CD1c-positive myeloid dendritic cell (primary cell): ENCODE measurements around the gene CHST11.
A peak's percentile ranks its signal among the peaks of the same experiment; 100 is the strongest.
"Not testable (repeated sequence)": the region's sequence is repeated elsewhere in the genome, so short reads cannot be mapped to it uniquely, and the experiment has no call there.

Experiments
- DNase-seq: peaks from one replicate; pipeline ENCODE4 v3.0.0-alpha.2; 2016; ENCODE audit errors: extremely low spot score

Gene CHST11

DNA sequence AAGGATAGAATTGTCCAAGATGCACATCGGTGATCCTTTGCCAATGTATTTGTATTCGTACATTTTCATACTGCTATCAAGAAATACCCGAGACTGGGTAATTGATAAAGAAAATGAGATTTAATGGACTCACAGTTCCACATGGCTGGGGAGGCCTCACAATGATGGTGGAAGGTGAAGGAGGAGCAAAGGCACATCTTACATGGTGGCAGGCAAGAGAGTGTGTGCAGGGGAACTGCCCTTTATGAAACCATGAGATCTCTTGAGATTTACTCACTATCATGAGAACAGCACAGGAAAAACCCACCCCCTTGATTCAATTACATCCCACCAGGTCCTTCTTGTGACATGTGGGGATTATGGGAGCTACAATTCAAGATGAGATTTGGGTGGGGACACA is 107.9 kb downstream of the CHST11 start:
- not testable (repeated sequence) for DNase-seq

- DNase-seq: no peak
Measured at GRCh38 chr12:104565606-104566243, 109.0 kb downstream of the CHST11 start.

- no peak for DNase-seq
Measured at GRCh38 chr12:104566244-104566993, 109.7 kb downstream of the CHST11 start.

DNA sequence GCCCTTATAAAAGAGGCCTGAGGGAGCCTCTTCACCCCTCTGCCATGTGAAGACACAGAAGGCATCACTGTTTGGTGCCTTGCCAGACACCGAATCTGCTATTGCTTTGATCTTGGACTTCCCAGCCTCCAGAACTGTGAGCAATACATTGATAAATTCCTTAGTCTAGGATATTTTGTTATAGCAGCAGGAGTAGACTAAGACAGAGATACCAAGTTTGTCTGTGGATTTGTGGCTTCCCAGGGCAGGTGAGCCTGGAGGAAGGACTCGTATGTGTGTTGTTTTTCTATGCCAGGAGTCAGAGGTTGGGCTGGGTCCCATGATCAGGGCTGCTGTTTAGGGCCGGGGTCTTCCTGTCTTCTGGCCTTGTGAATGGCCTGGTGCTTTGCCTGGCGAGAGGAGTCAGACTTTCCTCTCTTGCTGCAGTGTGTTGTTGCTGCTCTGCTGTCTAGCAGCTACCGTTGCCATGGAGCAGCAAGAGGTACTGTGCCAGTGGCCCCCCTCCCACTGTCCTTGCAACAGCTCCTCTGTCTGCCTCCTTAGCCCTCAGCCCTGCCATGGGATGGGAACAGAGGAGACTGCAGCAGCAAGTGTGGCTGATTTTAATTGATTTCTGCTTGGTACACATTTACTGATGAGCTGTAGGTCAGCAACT is 111.2 kb downstream of the CHST11 start:
- DNase-seq: no peak

DNA sequence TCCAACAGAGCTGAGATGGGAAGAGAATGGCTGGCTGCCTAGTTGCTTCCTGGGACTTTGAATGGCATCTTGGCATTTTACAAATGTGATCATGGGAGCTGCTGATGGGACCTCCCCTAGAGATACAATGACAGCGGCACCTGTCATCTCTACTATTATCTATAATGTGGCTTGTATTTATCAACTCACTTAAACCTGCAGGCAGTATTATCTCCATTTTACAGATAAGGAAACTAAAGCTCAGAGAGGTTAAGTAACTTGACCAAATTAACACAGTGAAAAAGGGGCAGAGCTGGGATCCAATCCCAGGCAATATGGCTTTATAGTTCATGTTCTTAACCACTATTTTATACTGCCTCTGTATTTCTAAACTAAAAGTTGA is 111.7 kb downstream of the CHST11 start:
- DNase-seq: no peak

DNA sequence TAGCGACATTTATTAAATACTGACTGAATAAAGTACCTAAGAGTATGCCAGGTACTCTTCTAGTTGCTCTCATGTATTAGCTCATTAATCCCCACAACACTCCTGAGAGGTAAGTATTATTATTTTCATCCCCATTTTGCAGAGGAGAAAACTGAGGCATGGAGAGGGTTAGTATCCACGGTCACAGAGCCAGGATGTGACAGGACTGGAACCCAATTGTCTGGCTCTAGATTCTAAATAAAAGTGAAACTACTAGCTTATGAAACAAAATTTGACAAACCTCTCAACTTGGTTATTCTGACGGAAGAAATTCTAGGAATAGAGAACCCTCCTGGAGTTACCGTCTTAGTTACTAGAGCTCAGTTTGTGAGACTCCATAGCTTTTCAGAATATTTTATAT is 112.2 kb downstream of the CHST11 start:
- DNase-seq: no peak

- DNase-seq: peak; percentile 78
Measured at GRCh38 chr12:104569346-104570173, 112.8 kb downstream of the CHST11 start.

- DNase-seq: peak; percentile 69
Measured at GRCh38 chr12:104570174-104570907, 113.6 kb downstream of the CHST11 start.

DNA sequence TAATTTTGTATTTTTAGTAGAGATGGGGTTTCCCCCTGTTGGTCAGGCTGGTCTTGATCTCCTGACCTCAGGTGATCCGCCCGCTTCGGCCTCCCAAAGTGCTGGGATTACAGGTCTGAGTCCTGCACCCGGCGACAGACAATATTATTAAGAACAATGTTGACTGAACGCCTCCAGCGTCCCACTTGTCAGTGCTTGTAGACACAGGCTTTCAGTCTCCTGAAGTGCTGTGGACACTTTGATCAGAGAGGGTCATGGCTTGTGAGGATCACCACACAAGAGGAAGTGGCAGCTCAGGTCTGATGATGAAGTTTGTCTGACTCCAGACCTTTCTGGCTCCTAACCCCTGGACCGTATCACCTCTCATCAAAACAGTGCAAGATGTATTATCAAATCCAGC is 114.6 kb downstream of the CHST11 start:
- peak; percentile 22 for DNase-seq

GRCh38 chr12:104574353-104574752 is 117.6 kb downstream of the CHST11 start:
- DNase-seq: not testable (repeated sequence)

- peak; percentile 27 for DNase-seq
Measured at GRCh38 chr12:104574758-104575157, 118.0 kb downstream of the CHST11 start.

DNA sequence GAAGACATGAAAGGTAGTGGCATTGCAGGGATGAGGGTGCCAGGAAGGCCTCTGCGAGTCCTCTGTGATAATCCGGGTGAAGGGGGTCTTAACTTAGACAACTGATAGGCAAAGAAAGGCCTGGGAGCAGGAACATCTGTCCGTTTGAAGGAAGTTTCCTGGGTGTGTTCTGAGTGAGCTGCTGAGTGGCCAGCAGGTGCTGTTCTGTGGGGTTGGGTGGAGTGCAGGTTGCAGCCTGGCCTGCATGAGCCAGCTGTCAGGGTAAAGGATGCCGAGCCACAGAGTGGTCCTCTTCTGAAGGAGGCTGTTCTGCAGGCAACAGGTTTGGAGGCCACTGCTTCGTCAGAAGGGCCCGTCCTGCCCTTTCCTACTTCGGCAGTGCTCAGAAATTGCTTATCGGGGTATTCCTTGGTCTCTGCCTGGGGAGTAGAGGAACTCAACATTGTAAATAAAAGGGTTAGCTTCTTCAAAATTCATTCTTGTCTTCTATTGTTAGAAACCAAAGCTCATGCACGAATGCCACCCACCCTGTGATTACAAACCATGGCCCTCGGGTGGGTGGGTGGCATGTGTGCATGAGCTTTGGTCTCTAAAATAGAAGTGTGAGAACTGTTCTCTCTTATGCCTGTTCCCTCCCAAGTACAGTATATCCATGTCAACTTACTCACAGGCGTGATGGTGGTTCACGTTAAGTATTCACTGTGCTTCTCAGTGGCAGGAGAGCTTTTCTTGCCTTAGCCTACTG is 118.9 kb downstream of the CHST11 start:
- peak; percentile 15 for DNase-seq

DNA sequence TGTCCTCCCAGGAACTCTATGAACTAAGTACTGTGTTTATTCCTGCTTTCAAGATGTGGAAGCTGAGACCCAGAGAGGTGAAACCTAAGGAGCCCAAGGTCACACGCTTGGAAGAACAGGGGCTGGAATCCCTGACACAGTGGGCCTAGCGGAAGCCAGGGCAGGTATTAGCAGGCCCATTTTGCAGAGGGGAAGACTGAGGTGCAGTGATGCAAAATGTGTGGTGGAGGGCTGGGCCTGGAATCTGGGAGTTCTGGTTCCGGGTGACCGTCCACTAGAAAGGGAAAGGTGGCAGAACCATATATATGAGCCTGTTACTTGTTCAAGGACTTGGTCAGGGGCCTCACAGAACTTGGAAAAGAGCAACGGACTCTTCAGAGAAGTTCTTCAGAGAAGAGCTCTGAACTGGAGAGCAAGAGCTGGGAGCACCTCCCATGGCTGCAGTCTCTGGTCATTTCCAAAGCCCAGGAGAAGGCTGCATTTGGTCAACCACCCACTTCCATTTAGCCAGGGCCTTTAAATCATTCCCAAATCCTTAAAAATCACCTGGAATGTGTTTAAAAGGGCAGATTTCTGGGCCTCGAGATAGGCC is 119.5 kb downstream of the CHST11 start:
- no peak for DNase-seq

GRCh38 chr12:104576980-104577580 is 120.3 kb downstream of the CHST11 start:
- DNase-seq: no peak

GRCh38 chr12:104577581-104577981 is 120.8 kb downstream of the CHST11 start:
- DNase-seq: no peak

DNA sequence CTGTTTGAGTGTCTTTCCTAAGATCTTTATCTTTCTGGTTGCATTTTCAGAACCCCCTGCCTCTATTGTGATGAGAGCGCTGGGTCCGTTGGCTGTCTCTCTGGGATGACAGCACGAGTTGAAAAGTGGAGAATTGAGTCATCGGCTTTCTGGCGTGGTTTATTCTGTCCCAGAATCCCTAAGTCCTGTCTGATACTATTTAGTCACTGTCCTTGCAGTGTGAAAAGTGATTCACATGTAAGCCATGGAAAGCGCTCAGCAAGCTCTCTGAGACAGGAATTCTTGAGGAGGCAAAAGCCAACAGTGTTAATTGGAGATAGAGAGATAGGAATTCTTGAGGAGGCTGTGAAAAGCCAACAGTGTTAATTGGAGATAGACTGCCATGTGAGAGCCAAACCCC is 121.7 kb downstream of the CHST11 start:
- no peak for DNase-seq

DNA sequence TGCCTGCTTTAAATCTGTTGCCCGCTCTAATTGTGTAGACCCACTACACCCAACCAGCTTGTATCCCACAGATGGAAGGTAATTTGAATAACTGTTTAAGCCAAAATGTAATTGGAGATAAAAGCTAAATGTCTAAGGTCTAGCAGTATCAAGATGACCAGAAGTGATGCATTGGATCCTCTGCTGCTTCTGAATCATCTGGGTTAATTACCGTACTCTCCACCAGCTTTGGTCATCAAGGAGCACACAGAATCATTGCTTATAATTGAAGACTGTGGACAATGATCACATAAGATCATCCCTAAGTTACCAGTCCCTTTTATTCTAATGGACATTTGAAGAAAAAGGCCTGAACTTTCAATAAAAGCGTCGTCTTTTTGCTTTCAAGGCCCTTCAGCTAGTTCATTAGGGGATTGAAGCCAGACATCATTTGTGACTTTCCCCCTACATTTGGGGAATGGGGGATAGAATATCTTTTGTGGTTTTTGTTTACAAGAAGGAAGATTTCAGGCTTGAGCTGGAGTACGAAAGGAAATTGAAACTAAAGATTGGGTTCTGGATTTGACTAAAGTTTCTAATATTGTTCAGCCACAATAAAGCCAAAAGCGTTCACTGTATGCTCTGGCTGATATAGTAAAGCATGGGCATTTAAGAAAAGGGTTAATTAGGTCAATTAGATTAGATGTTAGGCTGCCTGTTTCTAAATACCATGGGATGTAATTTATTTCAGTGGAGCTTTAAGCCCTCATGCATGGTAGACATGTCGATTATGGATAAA is 123.2 kb downstream of the CHST11 start:
- no peak for DNase-seq

GRCh38 chr12:104581005-104581570 is 124.3 kb downstream of the CHST11 start:
- DNase-seq: no peak

DNA sequence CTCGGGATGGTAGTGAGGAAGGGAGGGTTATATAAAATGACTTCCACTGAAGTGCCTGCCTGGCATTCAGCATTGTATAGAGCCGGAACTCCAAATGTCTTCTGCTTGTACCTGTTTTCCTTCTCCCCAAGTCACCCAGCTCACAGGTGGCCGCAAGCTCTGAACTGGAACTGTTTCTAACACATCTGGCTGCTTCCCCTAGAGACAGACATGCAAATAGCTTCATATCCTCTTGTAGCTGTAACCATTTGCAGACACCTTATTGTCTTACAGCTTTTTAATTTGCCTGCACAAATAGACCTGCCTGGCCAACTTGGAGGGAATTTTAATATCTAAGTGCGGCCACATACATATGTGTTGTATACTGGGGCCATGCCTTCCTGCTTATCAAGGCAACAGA is 126.0 kb downstream of the CHST11 start:
- DNase-seq: no peak
